Ureter (tissue), 1 donor: ENCODE results near the gene OTUB2. TPM values are rescaled to one million over a fixed set of nuclear protein-coding genes. Genes with fewer than 3 reads are reported as not detected.

Experiments
- DNase-seq: peaks from one replicate; pipeline ENCODE4 v3.0.0-alpha.2; 2020; ENCODE audit warnings: low spot score
- total RNA-seq: library from RNA; stranded (reverse); gene quantifications from one replicate; pipeline ENCODE4 v1.2.4, GENCODE V29; 2023
- donor health status: DM: yes; HTN: yes; CAD: no.

OTUB2 gene
- total RNA-seq, 1 donor from 2014 or later = 1.6 TPM

DNA sequence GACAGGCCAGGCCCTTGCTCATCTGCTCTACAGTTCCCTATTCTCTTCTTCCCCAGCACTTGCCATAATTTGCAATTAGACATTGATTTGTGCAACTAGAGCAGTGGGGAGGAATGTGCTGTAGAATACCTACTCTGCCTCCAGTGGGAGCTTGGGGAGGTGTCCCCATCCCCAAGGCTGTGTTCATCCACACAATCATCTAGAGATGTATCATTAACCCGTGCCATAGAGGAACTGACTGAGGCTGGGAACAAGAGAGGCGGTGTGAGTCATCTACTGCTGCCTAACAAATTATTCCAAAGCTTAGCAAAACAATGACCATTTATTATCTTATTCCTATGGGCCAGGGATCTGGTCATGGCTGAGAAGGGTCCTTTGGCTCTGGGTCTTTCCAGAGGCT lies 5.1 kb upstream of the OTUB2 start:
- DNase-seq = no peak

- no peak for DNase-seq
These were observed 4.6 kb upstream of the OTUB2 start for GRCh38 chr14:94021416-94022157.

- no peak for DNase-seq
These were observed 3.4 kb upstream of the OTUB2 start for GRCh38 chr14:94022532-94023411.

DNA sequence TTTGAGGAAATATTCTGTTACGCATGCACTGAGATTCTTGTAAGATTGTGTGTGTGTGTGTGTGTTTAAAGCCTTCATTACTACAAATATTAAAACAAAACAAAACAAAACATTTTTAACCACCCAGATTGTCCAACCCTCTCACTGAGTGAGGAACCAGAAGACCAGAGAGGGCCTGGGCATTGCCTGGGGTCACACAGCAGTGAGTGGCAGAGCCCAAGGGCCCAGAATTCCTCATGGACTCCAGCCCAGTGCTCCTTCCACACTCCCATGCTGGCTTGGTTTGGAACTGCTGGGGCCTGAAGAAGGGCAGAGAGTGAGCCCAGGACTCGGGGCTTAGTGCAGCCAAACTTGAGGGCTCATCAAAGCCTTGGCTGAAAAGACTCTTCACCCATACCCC lies 1.6 kb upstream of the OTUB2 start:
- no peak for DNase-seq

- no peak for DNase-seq
These were observed 420 bp upstream of the OTUB2 start for GRCh38 chr14:94025720-94026119.

DNA sequence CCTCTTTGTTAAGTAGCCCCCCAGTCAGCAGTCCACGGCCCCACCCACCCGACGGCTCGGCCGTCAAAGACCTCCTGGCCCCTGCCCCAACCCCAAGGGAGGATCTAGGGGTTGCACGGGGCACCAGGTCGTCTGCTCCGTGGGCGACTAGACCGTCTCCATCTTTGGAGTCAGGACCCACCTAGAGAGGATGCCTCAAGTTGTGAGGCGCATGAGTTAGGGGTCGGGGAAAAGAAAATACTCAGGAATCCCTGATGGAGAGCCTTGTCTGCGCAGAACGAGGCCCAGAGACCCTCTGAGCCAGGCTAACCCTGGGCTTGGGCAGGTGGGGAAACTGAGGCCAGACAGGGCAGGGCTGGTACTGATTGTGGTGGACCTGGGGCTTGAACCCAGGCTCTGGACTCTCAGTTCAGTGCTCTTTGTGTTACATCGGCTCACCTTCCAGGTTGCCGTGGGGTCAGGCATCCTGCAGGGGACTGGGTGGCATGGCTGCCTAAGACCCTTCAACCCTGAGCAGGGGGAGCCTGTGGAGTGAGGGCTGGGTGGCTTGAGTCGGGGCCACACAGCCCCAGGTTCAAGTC lies 839 bp downstream of the OTUB2 start:
- no peak for DNase-seq

- no peak for DNase-seq
These were observed 1.7 kb downstream of the OTUB2 start for GRCh38 chr14:94027566-94028449.

DNA sequence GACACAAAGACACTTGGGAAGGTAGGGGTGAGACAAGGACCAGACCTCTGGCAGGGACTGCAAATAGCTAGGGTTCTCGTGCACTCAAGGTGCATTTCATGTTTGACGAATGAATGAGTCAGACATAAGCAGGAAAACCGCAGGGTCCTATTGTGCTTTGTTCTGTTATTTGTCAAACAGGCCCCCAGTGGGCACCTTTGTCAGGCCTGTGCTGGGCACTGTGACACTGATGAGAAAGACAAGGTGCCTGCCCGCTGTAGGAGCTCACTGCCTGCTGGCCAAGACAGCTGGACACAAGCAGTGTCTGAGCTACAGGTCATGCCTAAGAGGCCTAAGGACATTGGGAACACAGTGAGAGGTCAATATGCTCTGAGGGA lies 2.3 kb downstream of the OTUB2 start:
- no peak for DNase-seq

GRCh38 chr14:94029265-94029664 lies 3.1 kb downstream of the OTUB2 start:
- DNase-seq = no peak

DNA sequence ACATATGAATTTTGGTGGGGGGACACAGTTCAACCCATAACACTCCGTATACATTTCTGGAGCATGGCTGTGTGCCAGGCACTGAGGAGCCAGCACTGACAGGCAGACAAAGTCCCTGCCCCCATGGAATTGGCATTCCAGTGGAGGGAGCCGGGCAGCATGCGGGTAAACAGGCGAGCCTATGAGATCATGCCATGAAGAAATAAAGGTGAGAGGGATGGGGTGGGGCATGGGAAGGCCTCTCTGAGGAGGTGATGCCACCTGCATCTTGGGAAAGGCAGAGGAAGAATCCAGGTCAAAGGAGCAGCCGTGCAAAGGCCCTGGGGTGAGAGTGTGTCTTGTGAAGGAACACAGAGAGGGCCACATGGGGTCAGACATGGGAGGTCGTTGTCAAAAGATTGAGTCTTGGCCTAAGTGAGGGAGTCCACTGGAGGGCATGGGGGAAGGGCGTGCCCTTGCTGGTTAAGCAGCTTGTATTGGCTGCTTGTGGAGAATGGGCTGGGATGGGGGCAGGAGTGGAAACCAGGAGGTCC lies 3.6 kb downstream of the OTUB2 start:
- DNase-seq = no peak

GRCh38 chr14:94030571-94030970 lies 4.4 kb downstream of the OTUB2 start:
- no peak for DNase-seq

DNA sequence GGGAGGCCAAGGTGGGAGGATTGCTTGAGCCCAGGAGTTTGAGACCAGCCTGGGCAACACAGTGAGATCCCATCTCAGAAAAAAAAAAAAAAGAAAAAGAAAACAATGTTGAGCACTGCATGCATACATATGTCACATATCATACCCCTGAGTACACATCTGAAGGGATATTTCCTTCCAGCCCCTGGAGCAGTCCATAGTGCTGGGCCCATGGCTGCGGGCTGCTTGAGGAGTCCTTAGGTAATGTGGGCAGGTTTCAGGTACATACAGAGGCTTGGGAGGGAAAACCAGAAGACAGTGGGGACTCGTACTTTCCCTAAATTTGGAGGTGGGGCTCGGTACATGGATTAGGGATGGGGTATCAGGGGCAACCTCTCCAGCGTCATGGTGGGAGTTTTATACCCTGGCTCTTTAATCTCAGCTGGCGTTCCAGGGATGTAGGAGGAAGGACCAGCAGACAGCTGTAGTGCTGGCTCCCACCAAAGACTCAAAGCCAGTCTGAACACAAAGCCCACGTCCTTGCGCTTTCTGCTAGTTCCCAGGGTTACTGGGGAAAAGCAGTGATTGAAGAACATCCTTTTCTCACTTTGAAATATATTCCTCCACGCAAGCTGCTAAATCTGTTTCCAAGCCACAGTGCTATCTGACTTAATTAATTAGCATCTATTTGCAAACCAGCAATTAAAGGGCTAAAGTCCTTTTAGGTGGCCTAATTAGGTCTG lies 5.2 kb downstream of the OTUB2 start:
- no peak for DNase-seq

GRCh38 chr14:94031883-94032279 lies 5.7 kb downstream of the OTUB2 start:
- DNase-seq = no peak

DNA sequence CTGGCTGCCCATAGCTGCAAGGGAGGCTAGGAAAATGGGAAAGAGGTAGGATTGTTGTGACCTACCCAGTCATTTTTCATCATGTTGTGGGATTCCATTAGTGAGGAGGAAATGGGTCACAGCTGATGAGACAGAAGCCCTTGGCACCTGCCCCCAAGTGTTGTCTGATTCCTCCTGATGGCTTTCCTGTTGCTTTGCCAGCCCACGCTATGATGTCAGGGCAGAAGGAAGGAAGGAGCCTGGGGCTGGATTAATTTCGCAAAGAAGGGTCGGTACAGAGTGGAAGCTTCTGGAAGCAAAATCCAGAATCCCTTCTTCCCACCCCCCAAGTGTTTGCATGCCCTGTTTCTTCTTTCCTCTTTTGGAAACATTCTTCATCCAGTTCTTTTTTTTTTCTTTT lies 8.7 kb downstream of the OTUB2 start:
- DNase-seq = no peak

GRCh38 chr14:94036313-94037167 lies 10.4 kb downstream of the OTUB2 start:
- DNase-seq = peak; percentile 72

DNA sequence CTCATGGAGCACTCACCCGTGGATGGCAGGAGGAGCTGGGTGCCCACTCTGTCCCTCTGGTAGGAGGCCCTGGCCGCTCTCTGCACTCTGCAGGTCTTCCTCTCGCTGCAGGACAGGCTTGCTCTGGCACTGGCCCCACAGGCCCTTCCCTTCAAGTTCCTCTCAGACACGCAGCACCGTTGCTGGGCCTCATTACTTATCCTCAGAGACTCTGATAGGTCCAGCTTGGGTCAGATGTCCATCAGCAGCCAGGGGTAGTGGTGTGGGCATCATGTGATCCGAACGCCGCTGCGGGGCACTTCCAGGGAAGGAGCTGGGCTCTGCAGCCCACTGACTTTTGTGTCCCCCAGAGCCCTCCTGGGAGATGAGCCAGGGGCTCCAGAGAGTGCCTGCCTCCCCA lies 11.8 kb downstream of the OTUB2 start:
- DNase-seq = no peak

DNA sequence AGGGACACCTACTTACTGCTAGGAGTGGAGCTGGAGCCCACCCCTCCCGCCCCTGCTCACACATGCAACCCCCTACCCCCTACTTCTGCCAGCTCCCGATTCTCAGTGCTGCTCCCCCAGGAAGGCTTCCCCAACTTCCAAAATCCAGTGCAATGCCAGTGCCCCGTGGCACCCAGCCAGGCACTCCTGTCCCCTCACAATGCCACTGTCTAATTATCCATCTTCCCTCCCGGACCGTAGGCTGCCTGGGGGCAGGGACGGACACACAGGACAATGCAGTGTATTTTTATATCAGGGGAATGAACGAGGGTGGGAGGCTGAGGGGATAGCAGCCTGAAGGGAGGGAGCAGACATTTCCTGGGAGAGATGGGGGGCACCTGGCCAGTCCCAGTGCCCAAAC lies 12.4 kb downstream of the OTUB2 start:
- no peak for DNase-seq

DNA sequence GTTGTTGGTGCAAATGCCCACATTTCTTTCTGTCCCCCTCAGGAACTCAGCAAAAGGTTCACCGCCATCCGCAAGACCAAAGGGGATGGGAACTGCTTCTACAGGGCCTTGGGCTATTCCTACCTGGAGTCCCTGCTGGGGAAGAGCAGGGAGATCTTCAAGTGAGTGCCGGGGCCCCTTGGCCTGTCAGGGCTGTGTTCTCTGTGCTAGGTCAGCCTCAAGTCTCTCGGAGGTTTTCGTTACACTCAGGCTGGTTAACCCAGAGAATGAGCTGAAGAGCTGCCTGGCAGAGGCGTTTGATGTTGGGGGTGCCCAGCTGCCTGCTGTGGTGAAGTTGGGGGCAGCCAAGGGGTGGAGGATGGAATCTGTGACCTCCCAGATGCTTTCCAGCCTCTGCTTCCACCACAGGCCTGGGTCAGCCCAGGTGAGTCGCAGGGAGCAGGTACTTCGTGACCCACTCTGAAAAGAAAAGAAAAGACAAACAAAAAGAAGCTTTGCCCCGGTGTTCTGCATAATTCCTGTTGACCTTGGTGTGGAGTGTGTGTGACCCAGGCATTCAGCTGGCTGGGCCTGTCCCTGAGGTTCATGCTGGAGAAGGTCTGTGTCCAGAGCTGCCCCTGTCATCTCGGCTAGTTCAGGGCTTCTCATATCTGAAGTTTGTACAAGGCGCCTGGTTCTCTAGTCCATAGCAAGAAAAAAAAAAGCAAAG lies 12.9 kb downstream of the OTUB2 start:
- DNase-seq = no peak

DNA sequence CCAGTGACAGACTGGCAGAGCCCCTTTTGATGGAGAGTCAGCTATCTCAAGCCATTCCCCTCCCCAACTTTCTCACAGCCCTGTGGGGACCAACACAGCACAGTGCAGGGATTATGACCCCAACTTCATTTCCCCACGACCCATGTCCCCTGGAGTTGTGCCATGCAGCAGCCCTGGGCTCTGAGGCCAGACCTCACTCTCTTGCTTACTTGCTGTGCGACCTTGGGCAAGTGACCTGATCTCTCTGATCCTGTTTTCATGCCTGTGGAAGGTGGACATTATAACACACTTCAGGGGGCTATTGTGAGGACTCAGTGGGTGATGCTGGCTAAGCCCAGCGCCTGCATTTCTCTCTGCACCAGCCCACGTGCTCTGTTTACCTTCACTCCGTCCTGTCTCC lies 14.1 kb downstream of the OTUB2 start:
- DNase-seq = no peak
